HG03064 (cell line): ENCODE data around the gene CNTNAP2.
"Not testable (repeated sequence)": the region's sequence is repeated elsewhere in the genome, so short reads cannot be mapped to it uniquely, and the experiment has no call there.

Source experiments
- ATAC-seq: cut with Tn5 transposase; IDR thresholded peaks from one replicate; pipeline ENCODE4 v1.9.1; 2021; ENCODE audit warnings: low read depth; ENCODE audit not compliant: unreplicated experiment

Gene CNTNAP2

DNA sequence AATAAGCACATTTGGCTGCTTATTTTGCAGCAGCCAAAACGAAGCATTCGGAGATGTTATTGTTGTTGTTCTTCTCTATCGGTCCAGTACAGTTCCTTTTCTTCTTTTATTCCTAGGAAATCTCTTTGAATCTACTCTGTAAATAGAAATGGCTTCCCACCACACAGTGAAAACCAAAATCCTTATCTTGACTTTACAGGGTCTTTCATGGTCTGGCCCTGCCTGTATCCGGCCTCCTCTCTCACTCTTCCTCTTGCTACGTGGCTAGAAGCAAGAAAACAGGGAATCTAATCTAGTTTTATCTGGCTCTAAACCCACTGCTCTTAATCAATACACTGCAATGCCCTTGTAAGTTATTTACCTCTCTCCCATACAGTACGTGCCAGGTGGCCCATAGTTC, 1547.9 kb downstream of the CNTNAP2 start:
- ATAC-seq: no peak

DNA sequence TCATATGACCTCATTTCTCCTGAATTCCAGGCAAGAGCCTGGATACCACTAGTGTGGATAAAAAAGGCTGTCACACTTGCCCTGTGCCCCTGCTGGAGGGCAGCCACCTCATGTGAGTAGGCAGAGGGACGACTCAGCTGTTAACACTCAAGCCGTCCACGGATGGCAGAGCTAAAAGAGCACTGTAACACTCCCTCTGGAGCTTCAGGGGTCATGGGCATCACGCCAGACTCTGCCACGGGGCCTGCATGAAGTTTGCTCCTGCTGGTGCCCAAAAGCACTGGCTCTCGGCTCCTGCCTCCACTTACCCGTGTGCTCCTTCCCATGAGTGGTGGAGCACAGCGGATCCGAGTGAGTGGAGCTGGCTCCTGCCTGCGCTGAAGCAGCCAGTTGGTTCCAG, 1554.2 kb downstream of the CNTNAP2 start:
- no peak for ATAC-seq

DNA sequence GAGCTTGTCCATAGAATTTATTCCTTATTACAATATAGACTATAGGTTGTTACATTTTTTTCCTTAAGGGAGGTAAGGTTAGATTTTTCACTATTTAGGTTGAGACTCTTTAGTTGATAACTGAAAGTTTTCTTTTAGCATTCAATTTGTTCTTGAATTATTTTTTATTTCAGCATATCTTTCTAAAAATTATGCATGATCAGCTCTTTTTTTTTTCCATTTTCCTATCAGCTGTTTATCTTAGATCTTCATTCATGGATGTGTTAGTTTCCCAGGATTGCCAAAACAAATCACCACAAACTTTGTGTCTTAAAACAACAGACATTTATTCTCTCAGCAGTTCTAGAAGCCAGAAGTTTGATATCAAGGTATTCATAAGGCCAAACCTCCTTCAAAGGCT, 1558.1 kb downstream of the CNTNAP2 start:
- ATAC-seq: no peak

DNA sequence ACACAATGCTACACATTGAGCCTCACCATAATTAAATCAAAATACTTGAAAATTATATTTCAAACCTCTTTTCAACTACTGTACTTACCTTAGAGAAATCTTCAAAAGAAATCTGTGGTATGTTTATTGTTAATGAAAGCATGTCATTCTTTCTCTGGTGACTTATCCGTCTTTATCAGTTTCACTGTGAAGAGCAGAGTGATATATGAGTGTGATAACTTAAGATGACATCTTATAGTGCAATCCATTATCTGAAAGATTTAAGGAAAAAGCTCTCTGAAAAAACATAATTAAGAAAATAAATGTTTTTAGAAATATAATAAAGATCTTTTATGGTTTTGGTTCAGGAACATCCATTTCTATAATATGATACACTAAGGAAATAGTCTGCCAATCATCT, 1562.3 kb downstream of the CNTNAP2 start:
- no peak for ATAC-seq

DNA sequence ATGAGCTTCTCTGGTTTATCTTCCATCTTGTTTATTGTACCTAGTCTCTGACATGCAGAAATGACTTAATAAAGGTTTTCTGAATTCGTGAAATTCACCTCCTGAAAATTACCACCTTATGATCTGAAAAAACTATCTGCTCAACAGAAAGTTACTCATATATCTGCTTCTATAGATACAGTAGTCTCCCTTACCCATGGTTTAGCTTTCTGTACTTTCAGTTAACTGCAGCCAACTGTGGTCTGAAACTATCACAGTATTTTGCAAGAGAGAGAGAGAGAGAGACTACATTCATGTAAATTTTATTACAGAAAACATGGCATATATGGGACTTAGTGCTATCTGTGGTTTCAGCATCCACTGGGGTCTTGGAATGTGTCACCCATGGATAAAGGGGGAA, 1564.9 kb downstream of the CNTNAP2 start:
- ATAC-seq: no peak

DNA sequence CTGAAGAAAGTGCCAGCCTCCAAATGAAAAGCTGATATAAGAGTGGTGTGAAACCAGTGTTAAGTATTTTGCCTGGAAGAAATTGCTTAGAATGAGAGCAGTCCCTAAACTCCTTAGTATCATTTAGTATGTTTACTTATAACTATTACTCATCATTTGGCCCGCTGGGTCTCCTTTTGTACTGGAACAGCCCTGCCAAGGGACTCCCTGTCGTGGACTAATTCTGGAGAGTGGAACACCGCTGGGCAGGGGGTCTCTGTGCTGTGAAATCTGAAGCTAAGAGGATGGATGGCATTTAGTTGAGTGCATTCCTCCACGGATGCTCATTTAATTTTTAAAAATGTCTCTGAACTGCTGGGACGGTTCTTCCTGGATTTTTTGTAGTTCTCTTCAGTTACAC, 1584.1 kb downstream of the CNTNAP2 start:
- no peak for ATAC-seq

GRCh38 chr7:147707926-147708325, 1591.3 kb downstream of the CNTNAP2 start:
- no peak for ATAC-seq

DNA sequence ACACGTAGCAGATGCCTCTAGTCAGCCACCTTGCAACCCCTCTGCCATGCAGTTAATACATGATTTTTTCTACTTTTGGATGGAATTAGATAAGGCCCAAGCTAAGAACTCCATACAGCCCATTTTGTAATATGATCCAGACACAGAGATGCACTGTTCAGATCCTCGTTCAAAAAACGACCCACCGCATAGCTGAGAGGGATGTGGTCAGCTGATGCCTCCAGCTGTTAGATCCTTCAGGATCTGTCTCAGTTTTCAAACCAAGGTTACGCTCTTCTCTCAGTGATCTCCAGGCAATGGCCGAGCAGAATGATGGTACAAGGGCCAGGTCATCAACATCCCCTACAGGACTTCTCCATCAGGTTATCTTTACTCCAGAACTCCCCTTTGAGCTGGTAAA, 1592.3 kb downstream of the CNTNAP2 start:
- ATAC-seq: no peak

DNA sequence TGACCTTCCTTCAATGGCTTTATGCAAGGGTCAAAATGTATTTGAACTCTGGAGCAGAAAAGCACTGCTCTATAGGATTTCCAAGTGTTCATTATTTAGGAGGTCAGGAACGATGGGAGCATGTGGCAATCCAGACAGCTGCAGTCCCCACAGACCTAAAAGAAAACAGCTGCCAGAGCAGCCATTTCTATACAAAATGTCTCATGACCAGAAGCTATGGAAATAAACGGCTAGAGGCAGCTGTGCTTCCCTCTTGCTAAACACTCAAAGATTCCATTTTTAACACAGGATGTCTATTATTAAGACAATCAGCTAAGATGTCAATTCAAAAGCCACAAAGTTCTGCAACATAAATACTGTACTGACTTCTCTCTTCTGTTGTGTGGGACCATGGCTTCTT, 1594.8 kb downstream of the CNTNAP2 start:
- no peak for ATAC-seq

GRCh38 chr7:147721962-147722830, 1605.6 kb downstream of the CNTNAP2 start:
- no peak for ATAC-seq

DNA sequence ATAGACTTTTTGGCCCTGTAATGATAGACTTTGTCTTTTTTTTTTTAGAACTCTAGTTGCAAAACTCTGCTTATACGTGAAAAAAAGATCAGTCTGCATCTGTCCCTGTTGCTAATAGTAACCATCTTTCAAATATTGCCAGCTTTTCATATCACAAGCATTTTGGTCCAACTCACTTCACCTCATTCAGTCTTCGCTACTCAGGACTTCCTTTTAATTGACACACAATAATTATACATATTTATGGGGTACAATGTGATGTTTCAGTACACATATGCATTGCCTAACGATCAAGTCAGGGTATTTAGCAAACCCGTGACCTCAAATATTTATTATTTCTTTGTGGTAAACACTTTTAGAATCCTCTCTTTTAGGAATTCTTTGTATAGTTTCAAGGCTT, 1606.9 kb downstream of the CNTNAP2 start:
- no peak for ATAC-seq

- ATAC-seq: no peak
Observed at GRCh38 chr7:147731311-147731710, 1614.7 kb downstream of the CNTNAP2 start.

GRCh38 chr7:147737559-147738214, 1621.1 kb downstream of the CNTNAP2 start:
- not testable (repeated sequence) for ATAC-seq

GRCh38 chr7:147742301-147742700, 1625.7 kb downstream of the CNTNAP2 start:
- no peak for ATAC-seq

GRCh38 chr7:147756300-147756699, 1639.7 kb downstream of the CNTNAP2 start:
- no peak for ATAC-seq

GRCh38 chr7:147759327-147759943, 1642.8 kb downstream of the CNTNAP2 start:
- ATAC-seq: no peak

DNA sequence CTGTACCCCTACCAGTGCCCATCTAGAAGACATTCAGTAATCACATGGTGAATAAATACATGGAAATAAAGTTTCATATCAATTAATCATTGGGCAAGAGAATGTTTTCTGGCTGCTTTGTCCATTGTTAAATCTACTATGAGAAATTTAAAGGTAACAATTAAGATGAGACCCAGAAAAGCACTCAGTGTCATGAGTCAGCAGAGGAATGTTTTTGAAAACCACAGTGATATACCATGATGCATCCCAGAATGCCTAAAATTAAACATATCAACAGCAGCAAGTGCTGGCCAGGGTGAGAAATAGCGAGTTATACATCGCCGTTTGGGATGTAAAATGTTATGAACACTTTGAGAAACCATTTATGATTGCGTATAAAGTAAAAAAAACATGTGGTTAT, 1648.7 kb downstream of the CNTNAP2 start:
- ATAC-seq: no peak

DNA sequence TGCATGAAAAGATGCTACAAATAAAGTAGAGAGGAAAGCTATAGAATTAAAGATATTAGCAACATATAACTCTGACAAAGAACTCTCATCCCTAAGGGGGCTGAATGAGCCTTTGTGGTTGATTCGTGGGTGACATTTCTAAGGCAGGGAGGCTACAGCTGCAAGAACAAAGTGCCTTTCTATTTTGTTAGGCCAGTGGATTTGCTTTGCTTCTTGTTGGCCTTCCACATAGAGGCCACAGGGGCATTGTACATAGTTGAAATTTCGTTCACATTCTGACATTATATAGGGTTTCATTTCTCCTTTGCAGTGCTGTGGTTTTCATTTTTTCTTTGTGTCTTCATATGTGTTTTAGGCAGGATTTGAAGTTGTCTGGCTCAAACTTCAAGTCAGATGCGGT, 1654.7 kb downstream of the CNTNAP2 start:
- ATAC-seq: no peak

DNA sequence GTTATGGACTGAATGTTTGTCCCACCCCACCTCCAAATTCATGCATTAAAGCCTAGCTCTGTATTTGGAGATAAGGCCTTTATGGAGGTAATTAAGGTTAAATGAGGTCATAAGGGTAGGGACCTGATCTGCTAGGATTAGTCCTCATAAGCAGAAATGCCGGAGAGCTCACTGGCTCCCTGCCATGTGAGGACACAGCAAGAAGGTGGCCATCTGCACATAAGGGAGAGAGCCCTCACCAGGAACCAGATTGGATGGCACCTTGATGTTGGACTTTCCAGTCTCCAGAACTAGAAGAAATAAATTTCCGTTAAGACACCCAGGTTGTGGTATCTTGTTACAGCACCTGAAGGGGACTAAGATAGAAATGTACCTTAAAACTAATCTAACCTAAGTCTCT, 1657.9 kb downstream of the CNTNAP2 start:
- ATAC-seq: no peak

DNA sequence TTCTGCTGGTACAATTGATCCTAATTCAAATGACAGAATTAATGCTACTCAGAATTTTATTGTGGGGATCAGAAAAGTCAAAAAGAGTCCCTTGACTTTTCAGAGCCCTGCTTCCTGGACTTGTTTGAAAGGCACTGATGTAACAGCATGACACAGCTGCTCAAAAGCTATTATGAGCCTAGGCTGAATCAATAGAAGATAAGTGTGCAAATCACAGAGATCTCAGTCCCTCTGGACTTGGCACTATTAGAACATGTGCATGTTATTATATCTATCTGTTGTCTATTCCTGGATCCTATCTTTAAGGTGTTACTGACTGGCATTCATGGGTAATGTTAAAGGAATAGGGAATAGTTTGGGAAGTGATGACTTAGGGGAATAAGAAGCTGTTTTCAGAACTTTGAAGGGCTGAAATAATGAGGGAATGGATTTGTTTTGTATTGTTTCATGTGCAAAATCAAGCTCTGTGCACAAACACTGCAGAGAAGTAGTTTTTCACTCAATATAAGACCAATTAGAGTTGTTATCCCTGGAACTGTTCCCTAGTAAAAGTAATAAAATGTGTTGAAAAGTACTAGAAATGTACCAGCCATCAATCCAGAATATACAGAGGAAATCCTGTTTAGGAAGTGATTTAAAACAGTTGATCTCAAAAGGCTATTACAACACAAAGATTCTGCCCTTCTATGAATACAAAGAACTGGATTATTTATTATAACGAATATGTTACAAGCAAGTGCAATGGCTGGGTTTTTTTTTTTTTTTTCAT, 1659.1 kb downstream of the CNTNAP2 start:
- no peak for ATAC-seq

GRCh38 chr7:147777309-147777708, 1660.7 kb downstream of the CNTNAP2 start:
- no peak for ATAC-seq
